HK-2 (cell line): ENCODE results near the gene CCNYL1.

Experiments used
- DNase-seq: peaks from one replicate; pipeline ENCODE4 v3.0.0-alpha.2; 2018; ENCODE audit not compliant: unreplicated experiment

Gene CCNYL1

DNA sequence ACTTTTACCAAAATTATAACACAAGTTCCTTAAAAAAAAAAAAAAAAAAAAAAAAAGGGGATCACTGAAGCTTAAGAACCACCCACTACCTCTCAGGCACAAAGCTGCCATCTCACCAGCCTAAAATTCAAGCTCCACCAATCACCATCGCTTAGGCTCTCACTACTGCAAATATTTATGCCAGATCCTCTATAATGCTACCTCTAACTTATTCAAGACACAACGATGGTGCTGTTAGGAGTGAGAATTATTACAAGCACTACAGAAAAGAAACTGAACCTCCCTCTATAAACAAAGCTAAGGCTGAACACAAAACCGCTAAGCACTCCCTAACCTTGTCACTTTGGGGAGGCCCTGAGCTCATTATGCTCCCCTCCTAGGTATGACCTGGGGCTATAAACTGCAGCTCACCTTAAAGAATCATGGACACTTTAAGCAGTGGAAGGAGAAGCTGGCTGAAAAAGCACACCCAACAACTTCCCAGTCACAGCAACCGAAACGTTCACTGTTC, 54.7 kb downstream of the CCNYL1 start:
- DNase-seq = no peak

DNA sequence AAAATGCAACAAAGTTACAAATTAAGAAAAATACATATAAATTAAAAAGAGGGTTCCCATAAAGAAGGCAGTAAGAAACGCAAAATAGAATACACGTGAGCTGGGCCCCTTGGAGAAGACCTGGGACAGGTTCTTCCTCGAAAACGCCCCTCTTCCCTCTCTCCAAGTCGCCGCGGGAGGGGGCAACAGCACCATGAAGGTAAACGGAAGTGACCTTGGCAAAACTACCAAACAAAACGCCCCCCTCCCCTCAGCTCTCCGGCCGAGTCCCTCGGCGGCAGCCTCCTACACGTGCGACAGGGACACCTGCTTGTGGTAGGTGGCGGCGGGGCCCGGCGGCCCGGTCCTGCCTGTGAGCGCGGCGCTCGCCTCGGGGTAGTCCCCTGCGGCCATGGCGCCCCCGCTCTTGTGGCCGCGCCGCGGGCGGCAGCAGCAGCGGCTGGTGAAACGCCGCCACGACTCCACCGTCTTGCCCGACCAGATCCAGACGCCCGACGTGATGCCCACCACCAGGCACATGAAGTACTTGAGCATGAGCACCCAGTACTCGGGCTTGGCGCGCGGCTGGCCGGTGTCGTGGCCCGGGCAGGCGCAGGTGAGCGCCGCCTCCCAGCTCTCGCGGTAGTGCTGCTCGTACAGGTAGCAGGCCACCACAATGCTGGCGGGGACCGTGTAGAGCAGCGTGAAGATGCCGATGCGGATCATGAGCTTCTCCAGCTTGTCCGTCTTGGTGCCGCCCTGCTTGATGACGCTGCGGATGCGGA, 55.4 kb downstream of the CCNYL1 start:
- DNase-seq = no peak

DNA sequence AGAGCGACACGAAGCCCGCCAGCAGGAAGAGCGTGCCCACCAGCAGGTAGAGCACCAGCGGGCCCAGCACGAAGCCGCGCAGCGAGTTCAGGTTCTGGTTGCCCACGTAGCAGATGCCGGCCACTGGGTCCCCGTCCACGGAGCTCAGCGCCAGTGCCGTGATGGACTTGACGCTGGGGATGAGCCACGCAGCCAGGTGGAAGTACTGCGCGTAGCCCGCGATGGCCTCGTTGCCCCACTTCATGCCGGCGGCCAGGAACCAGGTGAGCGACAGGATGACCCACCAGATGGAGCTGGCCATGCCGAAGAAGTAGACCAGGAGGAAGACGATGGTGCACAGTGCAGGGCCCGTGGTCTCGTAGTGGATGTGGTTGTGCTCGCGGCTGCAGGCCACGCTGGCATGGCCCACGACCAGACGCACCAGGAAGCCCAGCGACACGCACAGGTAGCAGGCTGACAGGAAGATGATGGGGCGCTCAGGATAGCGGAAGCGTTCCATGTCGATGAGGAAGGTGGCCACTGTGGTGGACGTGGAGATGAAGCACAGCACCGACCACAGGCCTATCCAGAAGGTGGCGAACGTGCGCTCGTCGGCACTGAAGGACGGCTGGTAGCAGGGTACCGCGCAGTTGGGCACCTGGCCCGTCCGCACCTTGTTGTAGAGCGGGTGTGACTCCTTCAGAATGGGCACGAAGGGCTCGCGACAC, 56.2 kb downstream of the CCNYL1 start:
- DNase-seq = no peak

DNA sequence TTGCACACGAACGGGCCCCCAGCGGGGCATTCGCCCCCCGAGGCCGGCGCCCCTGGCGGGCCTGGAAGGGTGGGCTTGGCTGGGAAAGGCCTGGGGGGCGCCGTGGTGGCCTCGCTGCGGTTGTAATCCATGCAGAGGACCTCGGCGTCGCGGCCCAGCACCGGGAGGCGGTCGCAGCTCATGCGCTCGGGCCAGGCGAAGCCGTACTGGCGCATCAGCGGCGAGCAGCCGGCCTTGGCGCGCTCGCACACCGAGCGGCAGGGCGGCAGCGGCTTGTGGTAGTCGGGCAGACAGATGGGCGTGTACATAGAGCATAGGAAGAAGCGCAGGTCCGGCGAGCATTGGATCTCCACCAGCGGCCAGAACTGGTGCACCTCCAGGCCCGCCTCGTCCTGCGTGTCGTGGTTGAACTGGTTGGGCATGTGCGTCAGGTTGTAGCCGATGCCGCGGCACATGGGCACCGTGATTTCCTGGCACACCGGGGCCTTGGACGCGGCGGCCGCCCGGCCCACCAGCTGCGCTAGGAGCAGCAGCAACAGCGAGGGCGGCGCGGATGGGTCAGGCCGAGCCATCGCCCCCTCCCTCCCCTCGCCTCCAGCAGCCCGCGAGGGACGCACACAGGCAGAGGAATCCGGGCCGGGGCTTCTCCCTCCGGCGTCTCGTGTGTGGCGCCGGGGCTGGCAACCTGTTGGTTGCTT, 56.9 kb downstream of the CCNYL1 start:
- DNase-seq = peak; percentile 56

DNA sequence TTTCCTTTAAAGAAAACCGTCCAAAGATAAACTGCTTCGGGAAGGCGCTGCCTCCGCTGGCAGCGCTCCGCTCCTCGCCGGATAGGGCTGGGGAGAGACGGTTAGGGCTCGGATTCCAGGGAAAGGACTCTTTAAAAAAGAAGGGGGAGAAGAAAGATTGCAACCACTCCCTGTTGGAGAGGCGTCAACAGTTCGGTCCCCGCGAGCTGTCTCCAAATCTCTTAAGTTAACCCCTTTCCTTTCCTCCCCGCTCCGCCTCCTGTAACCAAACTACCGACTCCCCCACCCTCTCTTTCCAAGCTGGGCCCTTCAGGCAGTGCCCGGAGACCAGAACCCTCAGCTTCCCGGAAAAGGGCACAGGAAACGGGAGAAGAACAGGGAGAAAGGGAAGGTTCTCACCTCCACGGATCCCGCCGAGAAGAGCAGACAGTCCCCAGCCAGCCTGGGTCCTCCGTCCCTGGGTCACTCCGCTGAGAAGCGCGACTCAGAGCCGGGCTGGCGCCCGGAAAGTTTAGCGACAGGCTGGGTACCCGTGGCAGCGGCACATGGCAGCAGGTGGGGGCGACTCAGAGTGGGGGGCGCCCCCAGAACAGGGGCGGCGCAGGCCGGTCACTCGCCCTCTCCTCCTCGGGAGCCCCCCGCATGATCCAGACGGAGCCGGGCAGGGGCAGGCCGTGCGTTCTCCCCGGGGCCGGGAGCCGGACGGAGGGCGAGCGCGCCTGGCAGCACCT, 57.6 kb downstream of the CCNYL1 start:
- peak; percentile 68 for DNase-seq

DNA sequence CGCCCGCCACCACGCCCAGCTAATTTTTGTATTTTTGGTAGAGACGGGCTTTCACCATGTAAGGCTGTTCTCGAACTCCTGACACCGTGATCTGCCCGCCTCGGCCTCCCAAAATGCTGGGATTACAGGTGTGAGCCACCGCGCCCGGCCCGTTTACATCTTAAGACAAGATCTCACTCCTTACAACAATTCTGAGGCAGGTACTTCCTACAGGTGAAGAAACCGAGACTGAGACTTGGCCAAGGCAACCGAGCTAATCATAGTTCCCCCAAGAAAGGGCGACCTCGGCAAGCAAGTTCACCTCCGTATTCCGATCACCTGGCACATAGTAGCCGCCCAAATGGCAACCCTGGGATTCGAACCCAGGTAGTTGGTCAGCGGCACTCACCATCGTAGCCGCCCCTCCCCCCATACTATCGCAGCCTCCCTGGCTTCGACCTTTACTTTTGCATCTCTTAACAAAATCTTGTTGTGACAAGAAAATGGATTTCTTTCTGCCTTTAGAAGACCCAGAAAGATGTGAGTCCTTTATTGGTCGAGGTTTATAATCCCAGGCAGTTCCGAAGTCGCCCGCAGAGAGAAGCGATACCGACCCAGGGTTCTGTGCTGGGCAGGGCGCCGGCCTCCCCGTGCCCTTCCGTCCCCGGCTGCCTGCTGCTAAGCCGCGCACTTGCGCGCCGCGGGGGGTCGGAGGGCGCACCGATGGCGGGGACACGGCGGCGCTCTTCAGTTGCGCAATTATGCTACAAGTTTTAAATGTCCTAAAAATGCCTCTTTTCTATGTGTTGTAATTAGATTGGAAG, 59.4 kb downstream of the CCNYL1 start:
- no peak for DNase-seq

DNA sequence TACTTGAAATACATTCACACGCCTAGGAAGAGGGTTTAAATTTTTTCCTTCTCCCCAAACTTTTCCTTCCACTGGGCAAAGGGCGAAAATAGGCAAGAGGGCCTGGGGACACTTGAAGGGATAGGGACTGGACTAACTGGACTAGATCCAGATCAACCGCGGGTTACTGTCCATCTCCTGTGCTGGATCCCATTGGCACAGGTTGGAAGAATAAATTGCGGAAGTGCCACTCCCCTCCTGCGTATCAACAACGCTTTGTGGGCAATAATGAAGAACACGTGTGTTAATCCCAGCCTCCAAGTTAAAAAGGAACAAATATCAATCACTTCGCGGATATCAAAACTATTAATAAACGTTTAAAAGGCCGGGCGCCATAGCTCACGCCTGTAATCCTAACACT, 60.0 kb downstream of the CCNYL1 start:
- DNase-seq = no peak

DNA sequence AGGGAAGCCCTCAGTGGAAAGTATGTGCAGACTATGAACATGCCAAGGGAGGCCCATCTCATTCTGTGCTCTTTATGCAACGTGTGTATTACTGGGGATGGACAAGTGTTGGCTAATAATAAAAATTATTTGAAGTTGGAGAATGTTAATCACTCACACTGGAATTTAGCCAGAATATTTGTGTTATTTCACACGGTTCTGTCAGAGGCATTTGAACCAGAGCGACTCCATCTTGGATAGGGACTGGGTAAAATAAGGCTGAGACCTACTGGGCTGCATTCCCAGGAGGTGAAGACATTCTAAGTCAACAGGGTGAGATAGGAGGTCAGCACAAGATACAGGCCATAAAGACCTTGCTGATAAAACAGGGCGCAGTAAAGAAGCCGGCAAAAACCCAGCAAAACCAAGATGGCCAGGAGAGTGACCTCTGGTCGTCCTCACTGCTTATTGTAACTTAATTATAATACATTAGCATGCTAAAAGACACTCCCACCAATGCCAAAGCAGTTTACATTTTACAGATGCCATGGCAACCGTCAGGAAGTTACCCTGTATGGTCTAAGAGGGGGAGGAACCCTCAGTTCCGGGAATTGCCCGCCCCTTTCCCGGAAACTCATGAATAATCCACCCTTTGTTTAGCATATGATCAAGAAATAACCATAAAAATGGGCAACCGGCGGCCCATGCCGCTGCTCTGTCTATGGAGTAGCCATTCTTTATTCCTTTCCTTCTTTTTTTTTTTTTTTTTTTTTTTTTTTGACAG, 60.8 kb downstream of the CCNYL1 start:
- DNase-seq = no peak

DNA sequence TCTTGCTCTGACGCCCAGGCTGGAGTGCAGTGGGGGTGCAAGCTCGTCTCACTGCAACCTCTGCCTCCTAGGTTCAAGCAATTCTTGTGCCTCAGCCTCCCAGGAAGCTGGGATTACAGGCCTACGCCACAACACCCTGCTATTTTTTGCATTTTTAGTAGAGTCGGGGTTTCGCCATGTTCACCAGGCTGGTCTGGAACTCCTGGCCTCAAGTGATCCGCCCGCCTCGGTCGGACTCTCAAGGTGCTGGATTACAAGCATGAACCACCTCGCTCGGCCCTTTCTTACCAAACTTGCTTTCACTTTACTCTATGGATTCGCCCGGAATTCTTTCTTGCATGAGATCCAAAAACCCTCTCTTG, 61.4 kb downstream of the CCNYL1 start:
- no peak for DNase-seq

DNA sequence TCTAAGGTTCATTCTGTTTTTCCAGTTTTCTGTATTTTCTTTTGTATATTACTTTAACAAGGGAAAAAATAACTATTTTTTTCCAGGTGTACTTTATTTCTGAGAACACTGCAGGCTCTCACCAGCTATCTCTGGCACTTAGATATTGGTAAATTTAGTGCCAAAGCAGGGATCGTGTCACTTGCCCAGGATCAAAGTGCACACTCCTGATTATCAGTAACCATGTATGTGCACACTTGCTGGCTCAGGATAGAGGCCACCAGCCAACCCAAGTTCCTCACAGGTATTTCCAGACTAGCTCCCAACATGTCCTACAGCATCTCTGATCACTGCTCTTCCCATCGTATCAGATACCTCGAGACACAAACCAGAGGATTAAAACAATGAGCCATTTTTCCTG, 64.0 kb downstream of the CCNYL1 start:
- no peak for DNase-seq

DNA sequence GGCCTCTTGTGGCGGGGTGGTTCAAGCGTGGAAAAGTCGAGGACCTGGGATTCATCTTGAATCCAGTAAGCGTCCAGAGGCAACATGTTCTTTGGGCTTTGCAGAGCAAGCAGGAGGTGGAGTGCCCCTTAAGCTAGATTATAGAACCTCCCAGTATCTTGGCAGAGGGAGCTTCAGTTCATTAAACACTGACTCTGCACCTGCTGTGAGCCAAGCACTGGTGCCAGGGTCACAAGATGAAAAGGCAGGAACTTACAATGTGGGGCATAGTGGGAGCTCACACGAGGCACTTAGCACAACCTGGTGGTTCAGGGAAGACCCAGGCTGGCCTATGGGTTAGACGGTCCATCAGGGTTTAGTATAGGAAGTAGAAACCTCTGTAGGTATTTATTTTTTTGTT, 65.7 kb downstream of the CCNYL1 start:
- DNase-seq = no peak

DNA sequence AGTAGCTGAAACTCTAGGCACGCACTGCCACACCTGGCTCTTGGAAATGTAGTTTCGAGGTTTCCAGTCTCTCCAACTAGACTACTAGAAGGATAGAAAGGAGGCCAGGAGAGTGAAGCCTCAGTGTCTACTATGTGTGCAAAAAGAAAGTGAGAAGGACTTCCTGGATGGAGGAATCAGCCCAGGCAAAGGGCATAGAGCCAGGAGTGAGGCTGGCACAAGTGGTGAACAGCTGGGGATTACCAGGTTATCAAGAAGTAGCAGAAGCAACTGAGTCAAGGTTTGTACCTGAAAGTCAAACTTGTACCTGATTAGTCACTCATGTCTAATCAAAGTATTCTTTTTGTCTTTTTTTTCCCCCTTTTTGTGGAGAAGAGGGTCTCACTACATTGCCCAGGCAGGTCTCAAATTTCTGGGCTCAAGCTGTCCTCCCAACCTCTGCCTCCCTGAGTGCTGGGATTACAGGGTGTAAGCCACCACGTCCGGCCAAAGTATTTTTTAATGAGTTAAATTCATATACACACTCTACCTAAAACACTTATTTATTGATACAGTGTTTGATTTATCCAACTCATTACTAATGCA, 67.0 kb downstream of the CCNYL1 start:
- DNase-seq = no peak

DNA sequence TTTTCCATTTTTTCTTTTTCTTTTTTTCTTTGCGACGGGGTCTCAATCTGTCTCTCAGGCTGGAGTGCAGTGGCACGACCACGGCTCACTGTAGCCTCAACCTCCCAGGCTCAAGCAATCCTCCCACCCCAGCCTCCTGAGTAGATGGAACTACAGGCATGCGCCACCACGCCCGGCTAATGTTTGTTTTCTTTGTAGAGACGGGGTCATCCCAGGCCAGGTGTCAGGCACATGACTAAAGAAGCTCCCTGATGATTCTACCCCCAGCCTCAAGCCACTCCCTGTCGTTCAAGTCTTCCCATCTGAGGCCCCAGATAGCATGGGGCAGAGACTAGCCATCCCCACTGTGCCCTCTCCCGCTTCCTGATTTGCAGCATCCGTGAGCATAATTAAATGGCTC, 68.1 kb downstream of the CCNYL1 start:
- no peak for DNase-seq

DNA sequence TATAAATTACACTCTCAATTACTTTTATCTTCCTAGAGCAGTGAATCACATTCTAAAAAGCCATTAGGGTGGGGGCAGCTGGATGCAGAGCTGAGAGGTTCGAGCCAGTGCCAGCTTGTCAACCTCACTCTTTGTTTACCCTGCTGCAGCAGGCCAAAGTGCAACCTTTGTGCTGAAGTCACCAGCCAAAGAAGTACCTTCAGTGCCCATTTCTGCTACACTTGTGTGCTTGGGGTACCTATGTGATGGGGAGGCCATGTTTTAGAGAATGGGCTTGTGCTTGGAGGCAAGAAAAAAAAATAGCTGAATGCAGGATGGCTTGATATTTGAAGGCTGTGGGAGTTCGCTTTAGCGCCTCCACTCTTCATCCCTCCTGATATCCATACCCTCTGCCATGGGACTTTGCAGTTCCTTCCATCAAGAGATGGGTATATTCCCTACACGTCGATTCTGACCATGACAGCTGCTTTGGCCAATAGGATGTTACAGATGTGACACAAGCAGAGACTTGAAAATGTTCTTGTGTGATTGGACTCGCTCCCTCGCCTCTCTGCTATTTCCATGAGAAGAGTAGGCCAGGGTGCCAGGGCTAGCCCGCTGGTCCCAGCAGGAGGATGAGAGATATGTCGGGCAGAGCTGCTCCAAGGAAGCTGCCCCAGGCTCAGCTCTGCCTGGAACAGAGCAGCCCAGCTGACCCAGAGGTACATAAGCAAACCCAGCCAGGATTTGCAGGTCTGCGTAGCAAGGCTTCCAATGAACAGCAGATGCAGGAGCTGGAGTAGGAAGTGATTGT, 71.0 kb downstream of the CCNYL1 start:
- no peak for DNase-seq

DNA sequence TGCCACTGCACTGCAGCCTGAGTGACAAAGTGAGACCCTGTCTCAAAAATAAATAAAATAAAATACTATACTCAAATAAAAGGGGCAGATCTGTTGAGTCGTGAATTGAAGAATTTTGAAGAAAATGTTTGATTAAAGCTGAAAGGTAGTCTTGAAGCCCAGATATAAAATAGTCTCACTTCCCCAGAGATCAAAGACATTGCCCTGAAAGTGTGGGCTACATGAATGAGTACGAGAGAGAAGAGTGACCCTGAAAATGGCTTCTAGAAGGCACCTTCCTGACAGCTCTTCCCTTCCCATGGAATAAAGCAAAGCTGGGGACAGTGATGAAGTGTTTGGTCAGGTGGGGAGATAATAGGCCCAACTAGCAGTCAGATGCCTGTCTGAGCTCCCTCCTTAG, 72.1 kb downstream of the CCNYL1 start:
- no peak for DNase-seq

DNA sequence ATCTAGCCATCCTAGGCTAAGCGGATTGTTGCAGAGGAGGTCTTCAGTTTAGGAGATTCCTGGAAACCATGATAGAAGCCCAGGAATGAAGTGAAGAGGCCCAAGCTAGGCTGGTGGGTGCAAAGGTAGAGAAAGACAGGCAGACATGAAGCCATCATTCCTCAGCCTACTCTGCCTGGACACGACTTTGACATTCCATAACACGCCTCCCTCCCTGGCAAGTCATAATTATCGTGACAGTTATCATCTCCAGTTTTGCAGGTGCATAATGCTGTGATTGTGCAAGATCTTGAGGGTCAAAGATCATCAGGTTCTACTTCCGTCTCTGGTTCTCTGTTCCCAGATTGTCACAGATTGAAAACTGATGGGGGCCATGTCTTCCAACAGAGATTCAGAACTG, 73.5 kb downstream of the CCNYL1 start:
- DNase-seq = no peak

DNA sequence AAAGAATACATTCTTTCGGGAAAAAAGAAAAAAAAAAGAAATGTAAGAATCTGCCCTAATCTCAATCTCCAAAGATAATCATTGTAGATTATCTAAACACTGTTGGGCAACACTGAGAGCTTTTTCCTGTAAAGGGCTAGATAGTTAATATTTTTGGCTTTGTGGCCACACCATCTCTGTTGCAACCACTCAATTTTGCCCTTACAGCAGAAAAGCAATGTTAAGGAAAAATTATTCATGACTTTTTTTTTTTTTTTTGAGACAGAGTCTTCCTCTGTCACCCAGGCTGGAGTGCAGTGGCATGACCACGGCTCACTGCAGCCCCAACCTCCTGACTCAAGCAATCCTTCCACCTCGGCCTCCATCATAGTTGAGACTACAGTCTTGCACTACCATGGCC, 75.6 kb downstream of the CCNYL1 start:
- no peak for DNase-seq

DNA sequence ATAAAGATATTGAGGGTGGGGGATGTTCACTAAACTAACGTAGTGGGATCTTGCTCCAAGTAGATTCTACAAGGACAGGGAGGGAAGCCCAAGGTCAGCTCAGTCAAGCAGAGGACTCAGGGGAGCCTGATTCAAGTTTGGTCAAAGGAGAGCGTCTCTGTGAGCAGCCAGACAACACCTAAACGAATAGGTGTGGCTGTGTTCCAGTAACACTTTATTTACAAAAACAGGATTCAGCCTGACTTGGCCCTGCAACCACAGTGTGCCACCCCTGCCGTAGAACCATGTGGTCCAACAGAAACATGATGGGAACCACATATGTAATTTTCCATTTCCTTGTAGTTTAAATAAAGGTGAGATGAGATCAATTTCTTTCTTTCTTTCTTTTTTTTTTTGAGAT, 76.4 kb downstream of the CCNYL1 start:
- DNase-seq = no peak

DNA sequence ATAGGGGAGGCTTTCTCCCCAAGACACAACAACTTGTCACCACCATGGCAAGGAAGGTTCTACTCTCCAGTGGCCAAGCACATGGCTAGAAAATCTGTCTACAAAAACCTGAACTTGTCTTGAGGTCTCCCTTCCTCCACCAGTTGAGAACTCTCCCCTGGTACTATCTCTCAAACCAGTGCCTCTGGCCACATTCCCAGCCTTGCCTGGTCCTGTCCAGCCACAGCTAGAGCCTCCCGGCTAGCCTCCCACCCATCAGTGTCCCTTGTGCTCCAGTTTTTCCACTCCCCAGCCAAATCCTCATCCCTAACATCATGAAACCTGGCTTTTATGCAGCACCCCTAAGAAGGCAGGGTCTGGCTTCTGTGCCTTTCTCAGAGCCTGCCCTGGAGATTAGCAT, 79.5 kb downstream of the CCNYL1 start:
- DNase-seq = no peak
